HG03045 (cell line): ENCODE results near the gene CFAP74.
"Not testable (repeated sequence)": the region's sequence is repeated elsewhere in the genome, so short reads cannot be mapped to it uniquely, and the experiment has no call there.

Experiments used
- ATAC-seq: cut with Tn5 transposase; IDR thresholded peaks from one replicate; pipeline ENCODE4 v1.9.1; 2021; ENCODE audit warnings: mild to moderate bottlenecking, moderate library complexity; ENCODE audit not compliant: unreplicated experiment

The CFAP74 gene

GRCh38 chr1:1989102-1989542 lies 14.5 kb downstream of the CFAP74 start:
- ATAC-seq, result no peak

- no peak for ATAC-seq
Measured at GRCh38 chr1:1988061-1988945, 15.3 kb downstream of the CFAP74 start.

DNA sequence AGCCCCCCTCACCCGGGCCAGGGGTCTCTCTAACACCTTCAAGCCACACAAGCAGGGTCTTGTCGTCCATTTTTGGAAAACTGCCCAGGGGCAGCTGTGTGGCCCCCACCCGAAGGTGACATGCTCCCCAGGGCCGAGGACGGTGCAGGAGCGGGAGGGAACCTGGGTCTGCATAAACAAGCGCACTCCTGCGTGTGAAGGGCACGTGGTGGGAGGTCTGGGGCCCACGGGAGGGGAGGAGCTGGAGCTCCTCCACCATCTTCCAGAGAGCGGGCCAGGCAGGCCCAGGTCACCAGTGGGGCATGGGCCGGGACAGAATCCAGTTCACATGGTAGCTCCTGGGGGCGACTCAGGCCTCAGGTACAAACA lies 16.5 kb downstream of the CFAP74 start:
- no peak for ATAC-seq

DNA sequence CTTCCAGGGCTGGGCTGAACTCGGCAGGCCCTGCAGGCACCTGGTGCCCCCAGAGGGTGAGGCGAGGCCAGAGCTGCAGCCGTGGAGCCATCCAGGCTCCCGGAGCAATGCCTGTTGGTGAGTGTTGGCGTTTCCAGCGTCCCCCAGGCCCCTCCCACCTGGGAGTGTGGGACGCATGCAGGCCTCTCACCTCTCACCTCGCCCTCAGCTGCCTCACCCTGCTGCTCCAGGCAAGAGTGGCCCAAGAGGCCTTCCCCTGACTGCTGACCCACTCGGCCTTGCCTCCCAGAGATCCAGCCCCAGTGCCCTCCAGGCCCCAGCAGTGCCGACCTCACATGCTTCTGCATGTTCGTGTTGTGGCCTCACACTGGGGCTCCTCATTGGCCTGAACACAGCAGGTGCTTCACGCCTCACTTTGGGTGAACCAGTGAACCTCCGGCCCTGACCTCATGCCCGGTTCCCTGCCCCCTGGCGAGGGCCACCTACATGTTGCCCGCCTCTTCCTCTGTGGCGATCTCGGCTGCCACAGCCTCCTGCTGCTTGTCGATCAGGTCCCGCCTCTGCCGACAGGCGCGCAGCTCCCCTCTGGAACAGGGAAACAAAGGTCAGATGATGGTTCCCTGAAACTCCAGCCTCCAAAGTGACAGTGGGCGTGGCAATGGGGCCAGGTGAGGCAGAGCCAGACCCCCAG lies 17.0 kb downstream of the CFAP74 start:
- no peak for ATAC-seq

DNA sequence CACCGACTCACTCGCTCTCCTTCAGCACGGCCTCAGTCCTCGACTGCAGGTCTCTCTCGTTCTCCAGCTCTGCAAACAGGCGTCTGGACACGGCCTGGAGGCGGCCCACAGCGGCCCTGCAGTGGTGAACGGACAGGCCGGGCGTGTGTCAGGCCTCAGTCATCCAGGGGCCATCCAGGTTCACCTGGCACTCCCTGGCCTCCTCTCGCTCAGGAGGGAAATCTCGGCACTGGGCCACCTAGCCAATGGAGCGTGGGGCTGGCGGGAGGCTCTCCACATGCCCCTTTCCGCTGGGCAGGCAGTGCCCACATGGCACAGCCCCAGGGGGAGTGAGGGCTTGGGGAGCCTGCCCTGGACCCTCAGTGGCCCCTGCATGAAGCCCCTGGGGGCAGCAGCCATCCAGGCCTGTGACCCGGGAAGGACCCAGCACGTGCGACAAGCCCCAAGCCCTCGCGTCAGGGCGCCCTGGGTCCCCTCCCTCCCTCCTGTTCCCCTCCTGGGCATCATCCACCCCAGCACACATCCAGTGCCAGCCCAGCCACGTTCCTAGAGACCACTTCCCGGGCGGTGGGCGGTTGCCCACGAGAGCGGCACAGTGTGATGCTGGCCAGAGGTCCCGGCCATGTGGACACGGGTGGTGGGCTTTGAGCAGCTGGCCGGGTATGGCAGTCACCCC lies 18.1 kb downstream of the CFAP74 start:
- no peak for ATAC-seq

- ATAC-seq, result no peak
Measured at GRCh38 chr1:1984560-1985070, 19.0 kb downstream of the CFAP74 start.

GRCh38 chr1:1982379-1983232 lies 21.0 kb downstream of the CFAP74 start:
- ATAC-seq, result no peak

DNA sequence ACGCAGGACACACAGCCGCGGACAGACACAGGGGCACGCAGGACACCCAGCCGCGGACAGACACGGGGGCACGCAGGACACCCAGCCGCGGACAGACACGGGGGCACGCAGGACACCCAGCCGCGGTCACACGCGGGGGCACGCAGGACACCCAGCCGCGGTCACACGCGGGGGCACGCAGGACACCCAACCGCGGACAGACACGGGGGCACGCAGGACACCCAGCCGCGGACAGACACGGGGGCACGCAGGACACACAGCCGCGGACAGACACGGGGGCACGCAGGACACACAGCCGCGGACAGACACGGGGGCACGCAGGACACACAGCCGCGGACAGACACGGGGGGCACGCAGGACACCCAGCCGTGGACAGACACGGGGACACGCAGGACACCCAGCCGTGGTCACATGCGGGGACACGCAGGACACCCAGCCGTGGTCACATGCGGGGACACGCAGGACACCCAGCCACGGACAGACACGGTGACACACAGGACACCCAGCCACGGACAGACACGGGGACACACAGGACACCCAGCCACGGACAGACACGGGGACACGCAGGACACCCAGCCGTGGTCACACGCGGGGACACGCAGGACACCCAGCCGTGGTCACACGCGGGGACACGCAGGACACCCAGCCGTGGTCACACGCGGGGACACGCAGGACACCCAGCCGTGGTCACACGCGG lies 21.8 kb downstream of the CFAP74 start:
- not testable (repeated sequence) for ATAC-seq

DNA sequence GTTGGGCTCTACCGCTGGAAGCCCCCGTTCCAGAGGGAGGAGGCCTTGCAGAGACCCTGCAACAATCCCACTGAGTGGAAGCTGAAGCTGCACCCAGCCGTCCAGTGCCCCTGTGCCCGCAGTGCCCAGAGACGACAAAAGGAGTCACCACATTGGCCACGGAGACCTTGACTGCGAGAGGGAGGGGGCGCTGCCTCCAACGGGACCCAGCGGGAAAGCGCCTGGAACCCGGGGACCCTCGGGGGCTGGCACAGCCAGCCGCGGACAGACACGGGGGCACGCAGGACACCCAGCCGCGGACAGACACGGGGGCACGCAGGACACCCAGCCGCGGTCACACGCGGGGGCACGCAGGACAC lies 22.5 kb downstream of the CFAP74 start:
- ATAC-seq, result no peak

- ATAC-seq, result no peak
Measured at GRCh38 chr1:1980467-1981141, 23.0 kb downstream of the CFAP74 start.

- no peak for ATAC-seq
Measured at GRCh38 chr1:1979482-1980165, 24.0 kb downstream of the CFAP74 start.

- ATAC-seq, result not testable (repeated sequence)
Measured at GRCh38 chr1:1978690-1979481, 24.7 kb downstream of the CFAP74 start.

DNA sequence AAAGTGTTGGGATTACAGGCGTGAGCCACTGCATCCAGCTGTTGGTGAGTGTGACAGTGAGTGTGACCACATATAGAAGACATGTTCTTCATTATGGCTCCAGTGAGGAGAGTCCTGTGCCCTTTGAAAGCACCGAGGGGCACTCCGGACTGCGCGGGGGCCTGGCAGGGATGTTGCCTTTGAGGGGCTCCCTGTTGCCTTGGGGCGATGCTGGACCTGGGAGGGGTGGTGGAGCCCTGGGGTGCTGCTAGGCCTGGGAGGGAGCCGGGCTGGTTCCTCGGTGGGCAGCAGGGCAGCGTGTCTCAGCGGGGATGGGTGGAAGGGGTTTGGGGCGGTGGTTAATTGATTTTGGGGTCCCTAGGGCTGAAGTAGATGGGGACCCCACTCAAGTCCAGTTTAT lies 25.5 kb downstream of the CFAP74 start:
- ATAC-seq, result no peak

GRCh38 chr1:1976031-1976430 lies 27.6 kb downstream of the CFAP74 start:
- ATAC-seq, result no peak

GRCh38 chr1:1975535-1975934 lies 28.1 kb downstream of the CFAP74 start:
- no peak for ATAC-seq

GRCh38 chr1:1974834-1975233 lies 28.8 kb downstream of the CFAP74 start:
- ATAC-seq, result no peak

DNA sequence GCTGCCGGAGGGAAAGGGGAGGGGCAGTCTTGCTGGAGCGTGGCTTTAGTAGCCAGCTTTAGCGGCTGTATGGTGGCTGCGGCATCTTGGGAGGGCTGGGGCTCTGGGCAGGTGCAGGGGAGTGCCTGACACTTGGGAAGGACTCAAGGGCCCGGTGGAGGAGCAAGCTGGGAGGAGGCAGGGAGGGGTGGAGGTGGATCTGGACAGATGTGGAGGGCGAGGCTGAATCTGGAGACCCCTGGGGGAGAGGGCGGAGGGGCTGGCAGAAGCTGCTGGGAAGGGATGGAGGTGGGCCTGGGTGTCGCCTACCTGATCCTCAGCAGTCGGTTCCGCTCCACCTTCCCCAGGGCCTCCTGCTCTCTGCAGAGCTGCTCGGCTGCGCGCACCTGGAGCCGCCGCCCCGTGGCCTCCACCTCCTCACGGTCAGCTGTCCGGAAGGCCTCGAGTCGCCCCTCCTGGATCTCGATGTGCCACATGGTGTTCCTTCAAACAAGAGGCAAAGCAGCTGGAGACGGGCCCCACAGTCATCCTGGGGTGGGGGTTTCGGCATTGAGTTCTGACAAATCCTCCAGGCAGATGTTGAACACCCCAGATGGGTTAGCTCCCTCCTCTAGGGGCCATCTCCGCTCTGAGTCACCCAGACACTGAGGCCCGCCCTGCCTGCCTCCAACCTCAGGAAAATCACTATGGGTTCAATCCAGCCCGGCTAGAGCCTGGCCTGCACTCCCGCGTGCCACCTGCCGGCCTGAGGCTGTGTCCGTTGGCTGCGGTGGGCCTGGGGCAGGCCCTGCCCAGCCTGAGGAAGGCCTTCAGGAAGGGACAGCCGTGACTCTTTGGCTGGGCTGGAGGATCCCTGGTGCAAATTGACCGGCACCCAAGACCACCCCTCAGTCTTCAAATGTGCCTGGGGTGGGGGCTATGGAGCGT lies 29.6 kb downstream of the CFAP74 start:
- no peak for ATAC-seq
